Skeletal muscle tissue (tissue), 4 donors: Measurements from ENCODE around the gene MDGA2. TPM values are rescaled to one million over a fixed set of nuclear protein-coding genes. Genes with fewer than 3 reads are reported as not detected.
"Not testable (repeated sequence)": the region's sequence is repeated elsewhere in the genome, so short reads cannot be mapped to it uniquely, and the experiment has no call there.

Experiments
- H3K27ac ChIP-seq: one replicate; pipeline ENCODE4 v1.7.0; 2013; ENCODE audit warnings: mild to moderate bottlenecking, low read depth, low read length, inconsistent platforms
- H3K27me3 ChIP-seq, 3 donors: one replicate each; pipeline ENCODE4 v1.7.0; 2013; ENCODE audit warnings: low read length in 3 of 3; ENCODE audit not compliant: control insufficient read depth in 3 of 3, insufficient read depth in 3 of 3
- H3K36me3 ChIP-seq, 3 donors: one replicate each; pipeline ENCODE4 v1.7.0; 2013; ENCODE audit warnings: low read length in 3 of 3; ENCODE audit not compliant: control insufficient read depth in 3 of 3, insufficient read depth in 3 of 3
- H3K4me1 ChIP-seq, 3 donors: one replicate each; pipeline ENCODE4 v1.7.0; 2013; ENCODE audit warnings: low read length in 3 of 3, mild to moderate bottlenecking in 3 of 3; ENCODE audit not compliant: control insufficient read depth in 3 of 3, insufficient read depth in 3 of 3
- H3K4me3 ChIP-seq, 3 donors: one replicate each; pipeline ENCODE4 v1.7.0; 2013; ENCODE audit warnings: low read length in 3 of 3
- H3K9ac ChIP-seq, 3 donors: one replicate each; pipeline ENCODE4 v1.7.0; 2013; ENCODE audit warnings: low read length in 3 of 3, mild to moderate bottlenecking in 3 of 3, moderate library complexity in 2 of 3, low read depth in 1 of 3
- H3K9me3 ChIP-seq, 3 donors: one replicate each; pipeline ENCODE4 v1.7.0; 2013; ENCODE audit warnings: low read length in 3 of 3; ENCODE audit not compliant: control insufficient read depth in 3 of 3
- total RNA-seq: library from RNA; depleted of rRNA; stranded (reverse); fragments of >200 nt; gene quantifications from one replicate; pipeline ENCODE4 v1.2.3, GENCODE V29; 2014
- donor health status: Osteomylitis.

MDGA2 gene
- total RNA-seq, 1 donor from 2014 or later: 2.1 TPM

GRCh38 chr14:46988312-46988711 is 687.1 kb downstream of the MDGA2 start:
- no peaks in the 10 kb centered on the region for H3K9me3 ChIP-seq
- H3K27ac ChIP-seq: no peak overlapping the region
- H3K27me3 ChIP-seq: no peaks in the 10 kb centered on the region
- H3K36me3 ChIP-seq: no peaks in the 10 kb centered on the region
- H3K4me1 ChIP-seq: no peaks in the 10 kb centered on the region
- no peak overlapping the region for H3K9ac ChIP-seq
- no peak overlapping the region for H3K4me3 ChIP-seq

GRCh38 chr14:46985529-46986380 is 689.6 kb downstream of the MDGA2 start:
- H3K4me1 ChIP-seq: no peaks in the 10 kb centered on the region
- no peaks in the 10 kb centered on the region for H3K9me3 ChIP-seq
- H3K36me3 ChIP-seq: no peaks in the 10 kb centered on the region
- H3K27ac ChIP-seq: no peak overlapping the region
- H3K27me3 ChIP-seq: no peaks in the 10 kb centered on the region
- H3K9ac ChIP-seq: no peak overlapping the region
- no peak overlapping the region for H3K4me3 ChIP-seq

GRCh38 chr14:46973295-46973694 is 702.1 kb downstream of the MDGA2 start:
- H3K9me3 ChIP-seq: no peaks in the 10 kb centered on the region
- H3K27ac ChIP-seq: no peak overlapping the region
- H3K36me3 ChIP-seq: no peaks in the 10 kb centered on the region
- no peaks in the 10 kb centered on the region for H3K27me3 ChIP-seq
- no peaks in the 10 kb centered on the region for H3K4me1 ChIP-seq
- no peak overlapping the region for H3K9ac ChIP-seq
- H3K4me3 ChIP-seq: no peak overlapping the region

- Histone ChIP-seq H3K4me3 (no peak overlapping the region), H3K36me3 (no peaks in the 10 kb centered on the region), H3K27me3 (no peaks in the 10 kb centered on the region), H3K9ac (no peak overlapping the region), H3K9me3 (no peaks in the 10 kb centered on the region), H3K4me1 (no peaks in the 10 kb centered on the region), H3K27ac (no peak overlapping the region)
These were observed 711.0 kb downstream of the MDGA2 start for GRCh38 chr14:46964378-46964777.

- Histone ChIP-seq H3K9me3 (peaks cover 0 to 2% (median 0%) of the 10 kb centered on the region in 3 donors), H3K4me1 (no peaks in the 10 kb centered on the region), H3K4me3 (no peak overlapping the region), H3K27ac (no peak overlapping the region), H3K27me3 (no peaks in the 10 kb centered on the region), H3K36me3 (no peaks in the 10 kb centered on the region), H3K9ac (no peak overlapping the region)
These were observed 724.3 kb downstream of the MDGA2 start for GRCh38 chr14:46951103-46951502.

- H3K27ac ChIP-seq: no peak overlapping the region
- H3K4me3 ChIP-seq: no peak overlapping the region
- H3K9ac ChIP-seq: no peak overlapping the region
- H3K36me3 ChIP-seq: no peaks in the 10 kb centered on the region
- peaks cover 0 to 2% (median 0%) of the 10 kb centered on the region in 3 donors for H3K9me3 ChIP-seq
- no peaks in the 10 kb centered on the region for H3K27me3 ChIP-seq
- H3K4me1 ChIP-seq: no peaks in the 10 kb centered on the region
These were observed 734.8 kb downstream of the MDGA2 start for GRCh38 chr14:46940611-46941010.

- no peaks in the 10 kb centered on the region for H3K27me3 ChIP-seq
- no peak overlapping the region for H3K9ac ChIP-seq
- H3K27ac ChIP-seq: no peak overlapping the region
- no peaks in the 10 kb centered on the region for H3K36me3 ChIP-seq
- H3K4me1 ChIP-seq: no peaks in the 10 kb centered on the region
- H3K9me3 ChIP-seq: no peaks in the 10 kb centered on the region
- no peak overlapping the region for H3K4me3 ChIP-seq
These were observed 754.9 kb downstream of the MDGA2 start for GRCh38 chr14:46920542-46920941.

GRCh38 chr14:46915539-46915938 is 759.9 kb downstream of the MDGA2 start:
- not testable (repeated sequence) for H3K9me3 ChIP-seq, H3K27ac ChIP-seq, H3K27me3 ChIP-seq, H3K9ac ChIP-seq, H3K4me1 ChIP-seq, H3K36me3 ChIP-seq, H3K4me3 ChIP-seq

GRCh38 chr14:46902837-46903236 is 772.6 kb downstream of the MDGA2 start:
- H3K36me3 ChIP-seq: no peaks in the 10 kb centered on the region
- H3K4me1 ChIP-seq: no peaks in the 10 kb centered on the region
- no peaks in the 10 kb centered on the region for H3K27me3 ChIP-seq
- H3K9ac ChIP-seq: no peak overlapping the region
- no peak overlapping the region for H3K27ac ChIP-seq
- H3K4me3 ChIP-seq: no peak overlapping the region
- H3K9me3 ChIP-seq: no peaks in the 10 kb centered on the region

- no peaks in the 10 kb centered on the region for H3K4me1 ChIP-seq
- H3K36me3 ChIP-seq: no peaks in the 10 kb centered on the region
- no peak overlapping the region for H3K4me3 ChIP-seq
- H3K27me3 ChIP-seq: no peaks in the 10 kb centered on the region
- H3K9me3 ChIP-seq: no peaks in the 10 kb centered on the region
- no peak overlapping the region for H3K9ac ChIP-seq
- H3K27ac ChIP-seq: no peak overlapping the region
These were observed 780.9 kb downstream of the MDGA2 start for GRCh38 chr14:46894476-46894875.
